MM.1S (cell line): Measurements from ENCODE around the gene GM2A.
A peak's percentile ranks its signal among the peaks of the same experiment; 100 is the strongest.
"Not testable (repeated sequence)": the region's sequence is repeated elsewhere in the genome, so short reads cannot be mapped to it uniquely, and the experiment has no call there.

Experiments used
- DNase-seq: peaks from one replicate; pipeline ENCODE4 v3.0.0-alpha.2; 2015
- H2AFZ ChIP-seq: fragments of 300-600 bp; sonication (generic); 2 replicates; pipeline ENCODE4 v1.6.0; 2016; ENCODE audit warnings: antibody characterized with exemption, low read length
- H3F3A ChIP-seq: fragments of 300-600 bp; sonication (generic); 2 replicates; pipeline ENCODE4 v1.6.1; 2016; ENCODE audit warnings: mild to moderate bottlenecking, antibody characterized with exemption, low read length, moderate library complexity, mixed read lengths; ENCODE audit not compliant: insufficient read depth
- H3K27ac ChIP-seq: fragments of 300-600 bp; sonication (generic); 2 replicates; pipeline ENCODE4 v1.5.1; 2016; ENCODE audit warnings: mild to moderate bottlenecking, low read length
- H3K27me3 ChIP-seq: fragments of 300-600 bp; sonication (generic); replicated peaks from 2 replicates; pipeline ENCODE4 v1.6.0; 2016; ENCODE audit warnings: low read length; ENCODE audit not compliant: insufficient read depth
- H3K36me3 ChIP-seq: fragments of 300-600 bp; sonication (generic); replicated peaks from 2 replicates; pipeline ENCODE4 v1.6.1; 2016; ENCODE audit warnings: mild to moderate bottlenecking, low read length, mixed read lengths; ENCODE audit not compliant: insufficient read depth
- H3K4me1 ChIP-seq: fragments of 300-600 bp; sonication (generic); 2 replicates; pipeline ENCODE4 v1.6.1; 2016; ENCODE audit warnings: low read length, mixed read lengths
- H3K4me2 ChIP-seq: fragments of 300-600 bp; sonication (generic); 2 replicates; pipeline ENCODE4 v1.6.0; 2016; ENCODE audit warnings: low read depth, low read length
- H3K4me3 ChIP-seq: fragments of 300-600 bp; sonication (generic); 2 replicates; pipeline ENCODE4 v1.5.1; 2016; ENCODE audit warnings: low read length, mixed read lengths
- H3K79me2 ChIP-seq: fragments of 300-600 bp; sonication (generic); 2 replicates; pipeline ENCODE4 v1.6.1; 2016; ENCODE audit warnings: mixed run types, low read length, mixed read lengths
- H3K9ac ChIP-seq: fragments of 300-600 bp; sonication (generic); 2 replicates; pipeline ENCODE4 v1.6.1; 2016; ENCODE audit warnings: low read length, mixed read lengths
- H3K9me2 ChIP-seq: fragments of 300-600 bp; sonication (generic); replicated peaks from 2 replicates; pipeline ENCODE4 v1.6.1; 2016; ENCODE audit warnings: mild to moderate bottlenecking, low read length, mixed read lengths; ENCODE audit not compliant: insufficient read depth
- H3K9me3 ChIP-seq: fragments of 300-600 bp; sonication (generic); replicated peaks from 2 replicates; pipeline ENCODE4 v1.6.1; 2016; ENCODE audit warnings: mild to moderate bottlenecking, low read length, mixed read lengths; ENCODE audit not compliant: insufficient read depth
- H4K20me1 ChIP-seq: fragments of 300-600 bp; sonication (generic); 2 replicates; pipeline ENCODE4 v1.6.1; 2016; ENCODE audit warnings: mild to moderate bottlenecking, low read length, moderate library complexity, mixed read lengths; ENCODE audit not compliant: insufficient read depth
- CTCF ChIP-seq: fragments of 300-600 bp; sonication (generic); IDR thresholded peaks from 2 replicates; pipeline ENCODE4 v1.5.1; 2016; ENCODE audit warnings: antibody characterized with exemption, low read length, mixed read lengths
- EZH2 ChIP-seq: fragments of 300-600 bp; sonication (generic); optimal IDR thresholded peaks from 2 replicates; pipeline ENCODE3; 2017; ENCODE audit warnings: low read depth, mild to moderate bottlenecking, antibody characterized with exemption, low read length, mixed read lengths
- EZH2phosphoT487 ChIP-seq: fragments of 300-600 bp; sonication (generic); IDR thresholded peaks from 2 replicates; pipeline ENCODE4 v1.6.1; 2018; ENCODE audit warnings: antibody characterized with exemption, low read length

GM2A gene

GRCh38 chr5:151239237-151239861, 13.6 kb upstream of the GM2A start:
- Histone ChIP-seq H3K9me3 (no peaks in the 10 kb centered on the region), H3K27me3 (no peaks in the 10 kb centered on the region), H4K20me1 (no peaks in the 10 kb centered on the region), H3K36me3 (no peaks in the 10 kb centered on the region), H3K79me2 (no peaks in the 10 kb centered on the region), H3K27ac (peak overlapping the region; percentile 60; the same call in 1 of the 2 replicates), H3K4me2 (peak overlapping the region; percentile 92; the same call in 1 of the 2 replicates), H3K9me2 (no peaks in the 10 kb centered on the region), H3K4me1 (peaks cover 21% of the 10 kb centered on the region), H2AFZ (peak overlapping the region; percentile 76; the same call in 1 of the 2 replicates), H3K4me3 (peak overlapping the region; percentile 65), H3K9ac (no peak overlapping the region), H3F3A (peaks cover 20% of the 10 kb centered on the region)
- DNase-seq, result peak; percentile 76
- TF ChIP-seq EZH2 (no peak), CTCF (peak; percentile 91), EZH2phosphoT487 (no peak)

DNA sequence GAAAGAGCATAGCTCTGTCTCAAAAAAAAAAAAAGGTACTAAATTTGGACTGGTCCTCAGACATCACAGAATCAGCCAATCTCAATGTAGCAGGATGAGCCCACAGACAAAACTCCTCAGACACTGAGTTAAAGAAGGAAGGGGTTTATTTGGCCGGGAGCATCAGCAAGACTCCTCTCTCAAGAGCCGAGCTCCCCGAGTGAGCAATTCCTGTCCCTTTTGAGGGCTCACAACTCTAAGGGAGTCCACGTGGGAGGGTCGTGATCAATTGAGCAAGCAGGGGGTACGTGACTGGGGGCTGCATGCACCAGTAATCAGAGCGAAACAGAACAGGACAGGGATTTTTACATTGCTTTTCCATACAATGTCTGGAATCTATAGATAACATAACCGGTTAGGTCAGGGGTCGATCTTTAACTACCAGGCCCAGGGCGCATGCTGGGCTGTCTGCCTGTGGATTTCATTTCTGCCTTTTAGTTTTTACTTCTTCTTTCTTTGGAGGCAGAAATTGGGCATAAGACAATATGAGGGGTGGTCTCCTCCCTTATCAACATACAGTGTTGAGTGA, 12.6 kb upstream of the GM2A start:
- not testable (repeated sequence) for H3K9me3 ChIP-seq, H3K27ac ChIP-seq, H3K9me2 ChIP-seq, H2AFZ ChIP-seq, H3K27me3 ChIP-seq, H3K36me3 ChIP-seq, DNase-seq, H3K4me2 ChIP-seq, H3K4me3 ChIP-seq, H3K79me2 ChIP-seq, H4K20me1 ChIP-seq, H3K9ac ChIP-seq
- H3K4me1 ChIP-seq, result peaks cover 13% of the 10 kb centered on the region
- peaks cover 11% of the 10 kb centered on the region for H3F3A ChIP-seq

DNA sequence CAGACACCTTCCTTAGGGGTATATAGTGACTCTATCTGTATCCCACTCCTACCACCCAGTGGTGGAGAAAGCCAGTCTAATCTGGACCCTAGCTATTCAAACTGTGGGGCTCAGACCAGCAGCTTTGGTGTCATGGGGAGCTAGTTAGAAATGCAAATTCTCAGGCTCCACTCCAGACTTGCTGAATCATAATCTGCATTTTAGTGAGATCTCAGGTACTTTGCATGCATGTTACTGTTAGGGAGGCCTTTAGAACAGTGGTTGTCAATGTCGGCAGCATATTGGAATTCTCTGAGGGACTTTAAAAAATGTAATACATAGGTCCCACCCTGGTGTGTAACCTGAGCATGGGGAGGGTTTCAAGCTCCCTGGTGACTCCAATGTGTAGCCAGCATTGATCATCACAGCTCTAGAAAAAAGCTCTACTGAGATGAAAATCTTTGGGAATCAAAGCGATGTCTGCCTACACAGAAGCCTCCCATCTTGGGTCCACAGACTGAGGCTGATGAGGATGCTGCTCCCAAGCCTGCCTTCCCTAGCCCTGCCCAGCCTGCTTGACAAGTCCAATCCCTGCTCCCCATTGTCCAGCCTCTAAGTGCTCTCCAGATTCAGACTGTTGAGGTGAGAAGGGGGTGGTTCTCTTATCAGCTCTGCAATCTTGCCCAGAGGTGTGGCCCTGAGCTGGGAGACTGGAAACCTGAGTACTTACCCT, 11.9 kb upstream of the GM2A start:
- Histone ChIP-seq H3K36me3 (no peaks in the 10 kb centered on the region), H3K4me1 (peaks cover 13% of the 10 kb centered on the region), H3K27me3 (no peaks in the 10 kb centered on the region), H2AFZ (no peak overlapping the region), H3K9me3 (no peaks in the 10 kb centered on the region), H3K9me2 (no peaks in the 10 kb centered on the region), H3K79me2 (no peaks in the 10 kb centered on the region), H3F3A (peaks cover 11% of the 10 kb centered on the region), H3K27ac (no peak overlapping the region), H3K4me2 (no peak overlapping the region), H3K9ac (no peak overlapping the region), H3K4me3 (no peak overlapping the region), H4K20me1 (no peaks in the 10 kb centered on the region)
- no peak for DNase-seq
- no peak for TF ChIP-seq CTCF
- TF ChIP-seq EZH2phosphoT487, result no peak
- no peak for TF ChIP-seq EZH2
